ENCODE data around the gene KRTAP10-11.
"Not testable (repeated sequence)": the region's sequence is repeated elsewhere in the genome, so short reads cannot be mapped to it uniquely, and the experiment has no call there.

The KRTAP10-11 gene, protein sequence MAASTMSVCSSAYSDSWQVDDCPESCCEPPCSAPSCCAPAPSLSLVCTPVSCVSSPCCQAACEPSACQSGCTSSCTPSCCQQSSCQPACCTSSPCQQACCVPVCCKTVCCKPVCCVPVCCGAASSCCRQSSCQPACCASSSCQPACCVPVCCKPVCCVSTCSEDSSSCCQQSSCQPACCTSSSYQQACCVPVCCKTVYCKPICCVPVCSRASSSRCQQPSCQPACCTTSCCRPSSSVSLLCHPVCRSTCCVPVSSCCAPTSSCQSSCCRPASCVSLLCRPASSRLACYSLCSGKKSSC

GRCh38 chr21:44646366-44647221 lies at the start of gene KRTAP10-11:
Gene KRTAP10-11, plus strand, starts transcription at chr21:44646414. Its CDS starts 45 bp downstream, at chr21:44646459.
- DNase-seq (ENCODE audit: low spot score), result not testable (repeated sequence)

- no peak for DNase-seq (ENCODE audit: low spot score)
Observed at GRCh38 chr21:44598061-44598460, 48.2 kb upstream of the KRTAP10-11 start.

DNA sequence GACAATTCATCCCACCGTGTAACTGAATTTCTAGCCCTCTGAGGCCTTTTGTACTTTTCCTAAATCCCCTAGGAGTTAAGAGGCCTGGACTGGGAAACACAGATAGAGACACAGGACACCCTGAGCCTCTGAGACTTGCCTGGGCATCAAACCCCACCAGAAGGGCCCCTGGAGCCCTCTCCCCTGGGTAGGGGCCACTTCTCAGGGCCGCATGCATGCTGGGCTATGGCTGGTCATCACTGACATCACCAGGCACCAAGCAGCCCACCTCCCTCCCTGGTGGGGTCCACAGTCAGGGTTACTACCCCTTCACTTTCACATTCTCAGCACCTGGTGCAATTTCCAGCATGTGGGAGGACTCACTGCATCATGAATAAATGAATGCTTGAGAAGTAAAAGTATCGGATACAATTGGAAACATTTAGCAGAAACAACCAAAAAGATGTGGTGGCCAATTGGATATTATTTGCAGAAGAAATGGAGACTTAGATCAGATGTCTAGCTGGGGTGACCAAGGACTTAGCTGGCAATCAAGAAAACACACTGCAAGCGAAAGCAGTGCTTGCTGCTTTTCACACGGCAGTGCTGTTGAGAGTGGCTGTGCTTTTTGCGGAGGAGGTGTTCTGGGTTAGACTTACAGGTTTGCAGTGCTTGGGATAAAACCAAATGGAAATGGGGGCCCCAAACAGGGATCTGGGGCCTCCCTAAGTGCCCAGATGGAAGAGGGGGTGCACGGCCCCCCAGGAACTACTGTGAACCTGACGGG lies 46.8 kb upstream of the KRTAP10-11 start:
- DNase-seq (ENCODE audit: low spot score), result no peak

DNA sequence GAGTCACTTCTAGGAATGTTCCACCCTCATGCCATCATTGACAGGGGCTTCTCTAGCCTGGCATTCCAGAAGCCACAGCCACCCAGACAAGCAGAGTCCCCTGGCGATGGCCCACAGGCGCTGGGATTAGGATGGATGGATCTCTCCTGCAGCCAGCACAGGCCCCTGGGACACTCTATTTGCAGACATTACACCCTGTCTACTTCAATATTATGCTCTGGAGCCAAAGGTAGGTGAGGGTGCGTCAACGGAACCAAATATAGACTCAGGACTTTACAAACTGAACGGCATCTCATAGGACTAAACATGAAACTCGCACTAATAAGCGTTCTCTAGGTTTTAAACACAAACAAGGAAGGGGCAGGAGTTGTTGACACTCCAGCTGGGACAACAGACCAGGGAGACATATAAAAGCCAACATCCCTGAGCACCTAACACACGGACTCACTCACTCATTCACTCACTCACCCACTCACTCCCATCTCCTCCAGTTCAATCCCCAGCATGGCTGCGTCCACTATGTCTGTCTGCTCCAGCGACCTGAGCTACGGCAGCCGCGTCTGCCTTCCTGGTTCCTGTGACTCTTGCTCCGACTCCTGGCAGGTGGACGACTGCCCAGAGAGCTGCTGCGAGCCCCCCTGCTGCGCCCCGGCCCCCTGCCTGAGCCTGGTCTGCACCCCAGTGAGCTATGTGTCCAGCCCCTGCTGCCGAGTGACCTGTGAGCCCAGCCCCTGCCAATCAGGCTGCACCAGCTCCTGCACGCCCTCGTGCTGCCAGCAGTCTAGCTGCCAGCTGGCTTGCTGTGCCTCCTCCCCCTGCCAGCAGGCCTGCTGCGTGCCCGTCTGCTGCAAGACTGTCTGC lies 45.9 kb upstream of the KRTAP10-11 start, which contains the start of gene KRTAP10-7:
Gene KRTAP10-7, plus strand, starts transcription at position 480 of the 861 bp plus-strand sequence. Its CDS starts 25 bp downstream, at position 505.
- DNase-seq (ENCODE audit: low spot score), result not testable (repeated sequence)

GRCh38 chr21:44601091-44601490 lies 45.1 kb upstream of the KRTAP10-11 start:
- DNase-seq (ENCODE audit: low spot score), result not testable (repeated sequence)

DNA sequence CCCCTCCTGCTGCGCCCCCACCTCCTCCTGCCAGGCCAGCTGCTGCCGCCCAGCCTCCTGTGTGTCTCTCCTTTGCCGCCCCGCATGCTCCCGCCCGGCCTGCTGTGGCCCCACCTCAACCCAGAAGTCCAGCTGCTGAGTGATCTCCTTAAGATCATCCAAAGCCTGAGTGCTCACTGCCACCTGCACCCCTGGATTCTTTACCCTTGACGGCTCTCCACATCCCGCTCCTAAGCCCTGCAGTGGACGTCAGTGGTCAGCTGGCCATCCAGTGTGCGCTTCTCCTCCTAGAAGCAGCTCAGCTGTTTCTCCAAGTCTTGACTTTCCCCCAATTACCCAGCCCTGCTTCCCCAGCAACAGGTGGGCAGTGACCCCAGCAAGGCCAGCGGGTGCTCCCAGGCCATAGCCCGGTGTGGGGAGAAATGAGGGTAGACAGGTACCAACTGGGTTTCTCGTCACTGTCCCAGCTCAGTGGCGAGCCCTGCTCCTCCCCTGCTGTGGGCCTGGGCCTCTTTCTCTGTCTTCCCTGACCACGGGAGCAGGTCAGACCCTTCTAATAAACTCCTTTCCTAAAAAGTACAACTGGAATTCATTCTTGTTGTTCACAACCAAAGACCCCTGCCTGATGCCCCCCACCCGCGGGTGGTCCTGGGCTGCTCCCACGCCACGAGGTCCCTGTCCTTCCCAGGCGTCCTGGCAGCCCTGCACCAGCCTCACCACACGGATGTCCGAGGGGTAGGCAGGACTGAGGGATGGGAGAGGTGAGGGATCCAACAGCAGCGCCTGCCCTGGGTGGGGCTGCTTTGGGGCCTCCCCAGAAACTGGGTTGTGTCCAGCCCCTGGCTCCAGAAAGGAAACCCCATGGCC lies 44.4 kb upstream of the KRTAP10-11 start:
- DNase-seq (ENCODE audit: low spot score), result no peak

DNA sequence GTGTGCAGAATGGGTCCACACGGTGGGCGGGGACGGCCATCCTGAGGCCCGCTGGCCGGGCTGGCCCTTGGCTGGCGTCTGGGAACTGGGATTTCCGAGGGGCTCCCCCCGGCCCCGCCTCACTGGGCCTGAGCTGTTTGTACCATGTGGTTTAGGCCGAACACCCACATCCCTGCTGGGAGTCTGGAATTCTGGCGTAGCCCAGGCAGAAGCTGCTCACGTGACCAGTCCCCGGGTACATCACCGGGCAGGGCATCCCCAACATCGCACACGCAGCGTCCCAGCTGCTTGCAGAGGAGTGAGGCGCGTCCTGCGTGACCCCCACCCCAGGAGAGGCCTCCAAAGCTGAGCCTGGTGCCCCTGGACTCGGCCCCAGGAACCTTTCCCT lies 43.8 kb upstream of the KRTAP10-11 start:
- no peak for DNase-seq (ENCODE audit: low spot score)

DNA sequence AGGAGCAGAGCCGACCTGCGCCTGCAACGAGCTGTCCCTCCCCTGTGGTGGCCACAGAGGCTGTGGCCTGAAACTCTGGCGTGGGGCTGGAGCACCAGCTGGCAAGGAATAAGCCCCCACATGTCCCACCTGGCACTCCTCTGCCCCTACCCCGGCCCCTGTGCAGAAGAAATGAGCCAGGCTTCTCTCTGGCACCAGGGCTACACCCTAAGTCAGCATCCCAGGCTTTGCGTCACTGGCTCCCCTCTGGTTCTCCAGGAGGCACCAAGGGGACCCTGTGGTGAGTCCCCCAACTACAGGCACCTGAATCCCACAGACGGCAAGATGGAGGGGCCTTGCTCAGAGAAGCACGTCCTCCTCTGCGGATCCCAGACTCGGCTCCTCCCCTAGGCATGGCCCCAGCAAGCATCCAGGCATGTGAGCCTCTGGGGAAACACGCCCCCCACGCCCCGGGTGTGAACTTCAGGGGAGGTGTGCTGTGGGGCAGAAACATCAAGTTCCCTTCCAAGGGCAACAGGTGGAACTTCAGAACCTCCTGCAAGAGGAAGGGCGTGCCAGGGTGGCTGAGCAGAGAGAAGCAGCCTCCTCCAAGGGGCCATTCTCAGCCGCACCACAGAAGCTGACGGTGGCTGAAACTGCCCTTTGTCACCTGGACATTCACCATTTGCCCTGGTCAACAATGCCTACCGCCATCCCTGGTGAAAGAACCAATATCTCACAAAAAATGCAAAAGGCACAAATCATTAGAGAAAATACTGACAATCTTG lies 42.9 kb upstream of the KRTAP10-11 start:
- no peak for DNase-seq (ENCODE audit: low spot score)

DNA sequence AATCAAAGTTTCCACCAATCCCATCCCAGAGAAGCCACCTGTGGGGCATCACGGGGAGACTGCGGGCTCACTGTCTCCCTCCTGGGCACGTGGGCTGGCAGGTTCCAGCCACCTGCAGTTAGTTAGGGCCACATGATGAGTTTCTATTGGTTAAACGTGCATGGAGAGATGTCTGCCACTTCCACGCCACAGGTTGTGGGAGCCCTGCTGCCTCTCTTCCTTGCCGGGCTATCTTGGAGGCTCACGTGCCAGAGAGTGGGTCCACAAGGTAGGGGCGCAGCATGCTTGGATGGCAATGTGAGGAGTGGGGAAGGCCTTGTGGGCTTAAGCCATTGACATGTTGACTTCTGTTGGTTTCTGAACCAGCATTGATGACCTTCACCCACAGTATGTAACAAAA lies 42.3 kb upstream of the KRTAP10-11 start:
- no peak for DNase-seq (ENCODE audit: low spot score)

DNA sequence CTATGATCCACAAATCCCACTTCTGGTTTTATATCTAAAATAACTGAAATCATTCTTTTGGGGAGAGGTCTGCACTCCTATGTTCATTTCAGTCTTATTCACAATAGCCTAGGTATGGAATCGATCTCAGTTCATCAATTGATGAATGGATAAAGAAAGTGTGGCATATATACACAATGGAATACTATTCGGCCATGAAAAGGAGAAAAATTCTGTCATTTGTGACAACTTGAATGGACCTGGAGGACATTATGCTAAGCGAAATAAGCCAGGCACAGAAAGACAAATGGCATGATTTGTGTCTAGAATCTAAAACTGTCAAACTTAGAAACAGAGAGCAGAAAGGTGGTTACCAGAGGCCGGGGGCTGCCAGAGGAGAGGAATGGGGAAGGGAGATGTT lies 39.7 kb upstream of the KRTAP10-11 start:
- DNase-seq (ENCODE audit: low spot score), result no peak

DNA sequence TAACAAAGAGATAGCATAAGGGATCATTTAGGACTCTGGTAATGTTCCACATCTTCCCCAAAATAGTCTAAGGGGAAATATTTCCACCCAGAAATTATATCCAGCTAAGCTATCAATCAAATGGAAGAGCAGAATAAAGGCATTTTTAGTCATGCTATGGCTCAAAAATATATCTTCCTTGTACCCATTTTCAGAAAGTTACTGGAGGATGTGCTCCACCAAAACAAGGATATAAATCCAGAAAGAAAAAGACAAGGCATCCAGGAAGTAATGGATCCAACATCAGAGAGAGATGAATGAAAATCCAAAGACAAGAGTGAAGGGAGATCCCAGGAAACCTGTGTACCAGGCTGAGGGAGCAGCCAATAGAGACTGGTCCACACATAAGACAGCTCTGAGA lies 37.0 kb upstream of the KRTAP10-11 start:
- DNase-seq (ENCODE audit: low spot score), result no peak

DNA sequence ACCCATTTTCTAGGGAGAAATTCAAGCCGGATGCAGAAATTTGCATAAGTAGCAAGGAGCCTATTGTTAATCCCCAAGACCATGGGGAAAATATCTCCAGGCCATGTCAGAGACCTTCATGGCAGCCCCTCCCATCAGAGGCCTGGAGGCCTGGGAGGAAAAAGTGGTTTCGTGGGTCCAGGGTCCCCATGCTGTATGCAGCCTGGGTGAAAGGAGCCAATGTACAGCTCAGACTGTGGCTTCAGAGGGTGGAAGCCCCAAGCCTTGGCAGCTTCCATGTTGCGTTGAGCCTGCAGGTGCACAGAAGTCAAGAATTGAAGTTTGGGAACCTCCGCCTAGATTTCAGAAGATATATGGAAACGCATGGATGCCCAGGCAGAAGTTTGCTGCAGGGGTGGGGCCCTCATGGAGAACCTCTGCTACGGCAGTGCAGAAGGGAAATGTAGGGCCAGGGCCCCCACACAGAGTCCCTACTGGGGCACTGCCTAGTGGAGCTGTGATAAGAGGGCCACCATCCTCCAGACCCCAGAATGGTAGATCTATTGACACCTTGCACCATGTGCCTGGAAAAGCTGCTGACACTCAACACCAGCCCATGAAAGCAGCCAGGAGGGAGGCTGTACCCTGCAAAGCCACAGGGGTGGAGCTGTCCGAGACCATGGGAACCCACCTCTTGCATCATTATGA lies 35.9 kb upstream of the KRTAP10-11 start:
- not testable (repeated sequence) for DNase-seq (ENCODE audit: low spot score)

DNA sequence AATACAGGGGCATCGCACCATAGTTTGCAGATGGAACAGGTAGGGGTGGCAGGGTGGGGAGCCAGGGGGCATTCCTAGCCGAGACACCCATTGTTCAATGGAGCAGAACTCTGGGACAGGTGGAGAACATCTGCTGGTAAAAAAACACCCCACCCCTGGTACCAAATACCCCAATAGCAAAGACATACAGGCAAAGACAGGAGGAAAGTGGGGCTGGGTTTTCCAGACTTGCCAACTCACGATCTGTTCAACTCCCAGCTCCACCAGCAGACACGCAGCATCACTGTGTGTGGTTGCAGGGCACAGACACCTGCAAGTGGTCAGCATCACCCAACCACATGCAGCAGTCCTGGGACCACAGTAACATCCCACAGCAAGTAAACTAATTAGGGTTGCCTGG lies 34.7 kb upstream of the KRTAP10-11 start:
- DNase-seq (ENCODE audit: low spot score), result no peak

GRCh38 chr21:44612029-44612486 lies 34.2 kb upstream of the KRTAP10-11 start, which contains the start of gene KRTAP10-8:
Gene KRTAP10-8, plus strand, starts transcription at chr21:44612079. Its CDS starts 22 bp downstream, at chr21:44612101.
- DNase-seq (ENCODE audit: low spot score), result no peak

- DNase-seq (ENCODE audit: low spot score), result no peak
Observed at GRCh38 chr21:44612669-44613229, 33.5 kb upstream of the KRTAP10-11 start.

GRCh38 chr21:44613386-44614155 lies 32.6 kb upstream of the KRTAP10-11 start:
- no peak for DNase-seq (ENCODE audit: low spot score)

GRCh38 chr21:44614161-44614631 lies 32.0 kb upstream of the KRTAP10-11 start:
- no peak for DNase-seq (ENCODE audit: low spot score)

All from COLO829 (cell line).